Cardiac muscle cell (in vitro differentiated cells and primary cell): ENCODE measurements around the gene ROR2. TPM values are rescaled to one million over a fixed set of nuclear protein-coding genes. Genes with fewer than 3 reads are reported as not detected.
A peak's percentile ranks its signal among the peaks of the same experiment; 100 is the strongest.

ENCODE experiments used
- DNase-seq, 2 donors: peaks; one replicate each; pipeline versions ENCODE4 v3.0.0 to v3.0.0-alpha.2; 2010 to 2017; ENCODE audit warnings: low read depth in 1 of 2, low spot score in 1 of 2
- H3K27ac ChIP-seq: fragments of 200-600 bp; sonication (generic); 2 replicates; pipeline ENCODE4 v1.5.1; 2016
- H3K27me3 ChIP-seq: fragments of 200-600 bp; sonication (generic); 2 replicates; pipeline ENCODE4 v1.6.0; 2016; ENCODE audit warnings: control low read depth
- H3K36me3 ChIP-seq: fragments of 200-600 bp; sonication (generic); 2 replicates; pipeline ENCODE4 v1.5.1; 2016; ENCODE audit warnings: control low read depth
- H3K4me1 ChIP-seq: fragments of 200-600 bp; sonication (generic); 2 replicates; pipeline ENCODE4 v1.8.1; 2017; ENCODE audit warnings: low read depth, mild to moderate bottlenecking, mixed run types
- H3K4me3 ChIP-seq: fragments of 200-600 bp; sonication (generic); 2 replicates; pipeline ENCODE4 v1.5.1; 2016; ENCODE audit warnings: mild to moderate bottlenecking
- H3K9me3 ChIP-seq: fragments of 200-600 bp; sonication (generic); 2 replicates; pipeline ENCODE4 v1.5.1; 2017; ENCODE audit warnings: low read depth, mild to moderate bottlenecking, control low read depth
- polyA plus RNA-seq: library from polyadenylated mRNA; unstranded; fragments of >200 nt; fragmentation: Nextera tagmentation; extraction: Ambion mirVana; gene quantifications from 2 replicates; pipeline ENCODE4 v1.2.1, GENCODE V29; 2016
- total RNA-seq: library from RNA; depleted of rRNA; stranded (reverse); fragments of >200 nt; gene quantifications from 2 replicates; pipeline ENCODE4 v1.2.3, GENCODE V29; 2016
- TF ChIP-seq, protein P1 (sequence below): IDR thresholded peaks from 2 replicates; pipeline ENCODE4 v1.5.1; 2012; ENCODE audit warnings: low read depth, mild to moderate bottlenecking, low read length

ROR2 gene
- total and polyA plus RNA-seq, 2 experiments from 2014 or later, result 21.5 to 38.6 TPM

DNA sequence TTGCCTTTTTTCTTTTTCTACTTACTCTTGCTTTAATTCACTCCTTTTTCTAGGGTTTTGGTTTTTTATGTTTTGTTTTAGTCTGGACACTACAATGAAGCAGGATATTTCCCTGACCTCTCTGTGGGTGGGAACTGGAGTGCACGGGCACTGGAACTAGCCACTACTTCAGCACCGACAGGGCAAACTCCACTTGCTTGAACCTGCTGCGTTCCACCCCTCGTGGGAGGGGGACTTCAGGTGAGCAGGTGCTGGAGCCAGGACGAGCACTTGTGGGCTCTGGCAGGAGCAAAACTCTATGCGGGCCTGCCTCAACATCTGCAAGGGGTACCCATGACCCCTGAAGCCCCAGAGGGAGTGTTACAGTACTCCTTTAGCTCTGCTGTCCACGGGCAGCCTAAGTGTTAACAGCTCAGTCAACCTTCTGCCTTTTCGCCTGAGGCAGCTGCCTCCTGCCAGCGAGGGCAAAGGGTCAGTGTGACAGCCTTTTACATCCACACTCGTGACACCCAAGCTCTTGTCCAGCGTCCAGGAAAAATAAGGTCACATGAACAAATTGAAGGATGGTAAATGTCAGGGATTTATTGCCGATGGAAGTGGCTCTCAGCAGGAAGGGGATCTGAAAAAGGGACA lies 382.3 kb downstream of the ROR2 start:
- Histone ChIP-seq H3K4me1 (no peaks in the 10 kb centered on the region), H3K36me3 (no peaks in the 10 kb centered on the region), H3K9me3 (no peaks in the 10 kb centered on the region), H3K27ac (no peak overlapping the region), H3K4me3 (no peak overlapping the region), H3K27me3 (no peaks in the 10 kb centered on the region)
- TF ChIP-seq, protein P1, sequence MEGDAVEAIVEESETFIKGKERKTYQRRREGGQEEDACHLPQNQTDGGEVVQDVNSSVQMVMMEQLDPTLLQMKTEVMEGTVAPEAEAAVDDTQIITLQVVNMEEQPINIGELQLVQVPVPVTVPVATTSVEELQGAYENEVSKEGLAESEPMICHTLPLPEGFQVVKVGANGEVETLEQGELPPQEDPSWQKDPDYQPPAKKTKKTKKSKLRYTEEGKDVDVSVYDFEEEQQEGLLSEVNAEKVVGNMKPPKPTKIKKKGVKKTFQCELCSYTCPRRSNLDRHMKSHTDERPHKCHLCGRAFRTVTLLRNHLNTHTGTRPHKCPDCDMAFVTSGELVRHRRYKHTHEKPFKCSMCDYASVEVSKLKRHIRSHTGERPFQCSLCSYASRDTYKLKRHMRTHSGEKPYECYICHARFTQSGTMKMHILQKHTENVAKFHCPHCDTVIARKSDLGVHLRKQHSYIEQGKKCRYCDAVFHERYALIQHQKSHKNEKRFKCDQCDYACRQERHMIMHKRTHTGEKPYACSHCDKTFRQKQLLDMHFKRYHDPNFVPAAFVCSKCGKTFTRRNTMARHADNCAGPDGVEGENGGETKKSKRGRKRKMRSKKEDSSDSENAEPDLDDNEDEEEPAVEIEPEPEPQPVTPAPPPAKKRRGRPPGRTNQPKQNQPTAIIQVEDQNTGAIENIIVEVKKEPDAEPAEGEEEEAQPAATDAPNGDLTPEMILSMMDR, result no peak
- peak in 1 of 2 donors; percentile 3 for DNase-seq

DNA sequence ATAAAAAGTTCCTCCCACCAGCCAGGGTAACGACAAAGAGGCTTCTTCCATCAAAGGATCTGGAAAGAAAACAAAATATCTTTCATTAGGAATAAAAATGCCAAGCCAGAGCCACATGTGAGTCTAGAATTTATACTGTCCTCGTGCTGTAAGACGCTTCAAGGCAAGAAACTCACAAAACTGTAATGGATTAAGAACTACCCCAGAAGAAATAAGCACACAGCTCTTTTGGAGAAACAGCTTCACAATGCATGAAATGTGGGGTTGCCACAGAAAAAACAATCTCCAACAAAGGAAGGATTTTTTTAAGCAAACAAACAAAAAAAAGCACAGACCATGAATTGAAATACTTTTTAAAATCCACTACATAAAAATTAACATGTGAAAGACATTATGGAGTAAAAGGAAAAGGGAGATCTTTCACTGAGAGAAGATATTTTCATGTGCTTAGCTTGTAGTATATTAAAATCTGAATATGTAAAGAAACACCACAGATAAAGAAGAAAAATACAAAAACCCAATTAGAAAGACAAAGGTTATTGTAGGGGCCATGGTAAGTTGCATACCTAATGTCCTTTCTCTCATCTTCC lies 385.9 kb downstream of the ROR2 start:
- H3K27me3 ChIP-seq, result no peaks in the 10 kb centered on the region
- TF ChIP-seq, protein P1, result no peak
- no peak for DNase-seq
- no peak overlapping the region for H3K4me3 ChIP-seq
- H3K27ac ChIP-seq, result no peak overlapping the region
- H3K9me3 ChIP-seq, result no peaks in the 10 kb centered on the region
- H3K4me1 ChIP-seq, result no peaks in the 10 kb centered on the region
- H3K36me3 ChIP-seq, result no peaks in the 10 kb centered on the region

DNA sequence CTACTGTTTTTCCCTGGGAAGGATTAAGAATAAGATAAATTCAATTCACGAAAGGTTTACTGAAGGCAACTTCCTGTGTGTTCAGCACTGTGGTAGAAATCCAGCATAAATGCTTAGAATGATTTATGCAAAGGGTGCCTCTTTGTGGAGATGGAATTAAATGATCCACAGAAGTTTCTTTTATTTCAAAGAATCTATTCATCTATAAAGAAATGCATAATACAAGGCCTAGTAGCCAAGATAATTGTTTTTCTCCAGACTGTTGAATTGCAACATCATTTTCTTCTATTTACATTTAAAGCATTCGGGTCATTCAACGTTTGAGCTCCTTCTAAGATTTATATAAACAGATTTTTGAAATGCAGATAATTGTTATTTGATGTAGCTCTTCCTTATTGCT lies 387.6 kb downstream of the ROR2 start:
- Histone ChIP-seq H3K9me3 (no peaks in the 10 kb centered on the region), H3K27me3 (no peaks in the 10 kb centered on the region), H3K27ac (no peak overlapping the region), H3K4me1 (no peaks in the 10 kb centered on the region), H3K36me3 (no peaks in the 10 kb centered on the region), H3K4me3 (no peak overlapping the region)
- TF ChIP-seq, protein P1, result no peak
- peak in 1 of 2 donors; percentile 22 for DNase-seq

DNA sequence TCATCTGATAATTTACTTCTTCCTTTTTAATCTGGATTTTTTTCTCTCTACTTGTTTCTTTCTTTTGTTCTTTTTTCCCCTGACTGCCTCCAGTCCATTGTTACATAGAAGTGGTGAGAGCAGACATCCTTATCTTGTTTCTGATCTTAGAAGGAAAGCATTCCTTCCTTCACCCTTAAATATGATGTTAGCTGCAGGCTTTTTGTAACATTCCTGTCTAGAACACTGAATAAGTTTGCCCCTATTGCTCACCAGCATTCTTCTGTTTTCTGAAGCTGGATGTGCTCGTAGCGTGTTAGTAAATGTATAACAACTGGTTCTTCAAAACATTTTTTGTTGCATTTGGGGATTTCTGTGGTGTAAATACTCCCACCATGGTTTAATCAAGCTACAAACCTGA lies 389.7 kb downstream of the ROR2 start:
- Histone ChIP-seq H3K4me1 (no peaks in the 10 kb centered on the region), H3K4me3 (no peak overlapping the region), H3K27ac (no peak overlapping the region), H3K36me3 (no peaks in the 10 kb centered on the region), H3K9me3 (no peaks in the 10 kb centered on the region), H3K27me3 (no peaks in the 10 kb centered on the region)
- DNase-seq, result no peak
- TF ChIP-seq, protein P1, result no peak

DNA sequence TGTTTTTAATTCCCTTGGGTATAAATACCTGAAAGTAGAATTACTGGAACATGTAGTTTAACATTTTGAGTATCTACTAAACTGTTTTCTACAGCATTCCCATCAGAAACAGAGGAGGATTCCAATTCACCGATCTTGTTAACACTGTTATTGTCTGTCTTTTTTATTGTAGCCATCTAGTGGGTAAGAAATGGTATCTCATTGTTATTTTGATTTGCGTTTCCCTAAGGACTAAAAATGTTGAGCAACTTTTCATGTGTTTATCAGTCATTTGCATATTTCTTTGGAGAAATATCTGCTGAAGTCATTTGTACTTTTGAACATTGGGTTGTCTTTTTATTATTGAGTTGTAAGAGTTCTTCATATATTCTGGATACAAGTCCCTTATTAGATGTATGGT lies 391.1 kb downstream of the ROR2 start:
- H3K36me3 ChIP-seq, result no peaks in the 10 kb centered on the region

More for the DNA sequence above, 391.1 kb downstream of the ROR2 start:
- H3K4me3 ChIP-seq, result no peak overlapping the region
- peak in 1 of 2 donors; percentile 55 for DNase-seq
- no peaks in the 10 kb centered on the region for H3K9me3 ChIP-seq
- H3K27me3 ChIP-seq, result no peaks in the 10 kb centered on the region
- no peaks in the 10 kb centered on the region for H3K4me1 ChIP-seq
- TF ChIP-seq, protein P1, result peak; percentile 29
- no peak overlapping the region for H3K27ac ChIP-seq
